Progenitor cell of endocrine pancreas (in vitro differentiated cells): Measurements from ENCODE around the gene TMEM163. TPM values are rescaled to one million over a fixed set of nuclear protein-coding genes. Genes with fewer than 3 reads are reported as not detected.

Experiments used
- DNase-seq: peaks from one replicate; pipeline ENCODE4 v3.0.0; 2021; ENCODE audit warnings: low spot score; ENCODE audit not compliant: unreplicated experiment
- H3K27ac Mint-ChIP-seq: 2 replicates; pipeline ENCODE4 v1.8.0; 2021; ENCODE audit warnings: mild to moderate bottlenecking, moderate library complexity, mixed read lengths
- H3K27me3 Mint-ChIP-seq: 2 replicates; pipeline ENCODE4 v1.8.0; 2021; ENCODE audit warnings: mixed read lengths
- H3K36me3 Mint-ChIP-seq: 2 replicates; pipeline ENCODE4 v1.8.0; 2022; ENCODE audit warnings: mixed read lengths; ENCODE audit not compliant: insufficient read depth
- H3K4me1 Mint-ChIP-seq: 2 replicates; pipeline ENCODE4 v1.8.0; 2021; ENCODE audit warnings: low read depth, mixed read lengths
- H3K4me3 Mint-ChIP-seq: 2 replicates; pipeline ENCODE4 v1.8.0; 2021; ENCODE audit warnings: low read depth, mild to moderate bottlenecking, moderate library complexity, mixed read lengths
- H3K9me3 Mint-ChIP-seq: 2 replicates; pipeline ENCODE4 v1.8.0; 2021; ENCODE audit warnings: low read depth, mixed read lengths
- CTCF ChIP-seq: fragments of 200-600 bp; sonication (generic); IDR thresholded peaks from one replicate; pipeline ENCODE4 v1.5.0; 2021; ENCODE audit warnings: antibody characterized with exemption, mild to moderate bottlenecking; ENCODE audit not compliant: unreplicated experiment
- total RNA-seq: library from RNA; stranded (reverse); gene quantifications from 2 replicates; pipeline ENCODE4 v1.2.1, GENCODE V29; 2021

The TMEM163 gene
- total RNA-seq, 1 donor from 2014 or later, result 3.8 TPM

DNA sequence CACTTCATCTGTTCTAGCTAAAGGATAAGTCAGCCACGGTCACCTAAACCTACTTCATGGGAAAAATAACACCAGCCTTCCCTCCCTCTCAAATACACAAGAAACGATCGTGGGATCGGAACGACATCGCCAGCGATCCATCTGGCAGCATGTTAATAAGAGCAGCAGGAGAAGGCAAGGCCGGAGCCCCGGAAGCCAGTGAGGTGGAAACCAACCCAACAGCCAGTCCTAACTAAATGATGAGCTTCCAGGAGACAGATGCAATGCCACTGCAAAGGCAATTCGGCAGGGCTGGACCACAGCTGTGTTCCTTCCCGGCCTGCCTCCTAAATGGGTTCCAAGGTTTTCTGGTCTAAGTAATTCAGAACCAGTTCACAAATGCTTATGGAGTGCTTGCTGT, 117.5 kb downstream of the TMEM163 start:
- no peak overlapping the region for H3K27ac Mint-ChIP-seq
- TF ChIP-seq CTCF, result no peak
- no peaks in the 10 kb centered on the region for H3K36me3 Mint-ChIP-seq
- H3K9me3 Mint-ChIP-seq, result no peaks in the 10 kb centered on the region
- H3K27me3 Mint-ChIP-seq, result peaks cover 6% of the 10 kb centered on the region
- H3K4me1 Mint-ChIP-seq, result peaks cover 3% of the 10 kb centered on the region
- DNase-seq, result no peak
- H3K4me3 Mint-ChIP-seq, result no peak overlapping the region

DNA sequence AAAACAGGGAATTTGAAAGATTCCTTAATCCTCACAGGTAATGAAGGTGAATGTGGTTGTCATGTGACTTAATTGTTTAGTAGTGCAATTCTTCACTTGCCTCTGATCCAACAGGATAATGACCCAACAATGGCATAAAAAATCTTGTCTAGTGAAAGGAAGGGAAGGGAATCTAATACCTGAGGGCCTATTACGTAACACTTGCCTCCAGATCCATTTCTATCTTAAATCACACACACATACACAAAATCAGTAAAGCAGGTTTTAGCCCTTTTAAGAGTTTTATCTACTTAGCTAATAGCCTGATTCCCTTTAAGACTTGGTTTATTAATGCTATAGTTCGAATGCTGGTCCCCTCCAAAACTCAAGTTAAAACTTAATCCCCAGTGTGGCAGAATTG, 118.6 kb downstream of the TMEM163 start:
- Mint-ChIP-seq H3K4me3 (no peak overlapping the region), H3K4me1 (peaks cover 3% of the 10 kb centered on the region), H3K27me3 (peaks cover 5% of the 10 kb centered on the region), H3K36me3 (no peaks in the 10 kb centered on the region), H3K9me3 (no peaks in the 10 kb centered on the region), H3K27ac (no peak overlapping the region)
- TF ChIP-seq CTCF, result no peak
- no peak for DNase-seq

GRCh38 chr2:134599236-134599635, 119.6 kb downstream of the TMEM163 start:
- Mint-ChIP-seq H3K27me3 (peaks cover 5% of the 10 kb centered on the region), H3K4me3 (no peak overlapping the region), H3K9me3 (no peaks in the 10 kb centered on the region), H3K27ac (no peak overlapping the region), H3K36me3 (no peaks in the 10 kb centered on the region), H3K4me1 (peaks cover 3% of the 10 kb centered on the region)
- no peak for DNase-seq
- TF ChIP-seq CTCF, result no peak

DNA sequence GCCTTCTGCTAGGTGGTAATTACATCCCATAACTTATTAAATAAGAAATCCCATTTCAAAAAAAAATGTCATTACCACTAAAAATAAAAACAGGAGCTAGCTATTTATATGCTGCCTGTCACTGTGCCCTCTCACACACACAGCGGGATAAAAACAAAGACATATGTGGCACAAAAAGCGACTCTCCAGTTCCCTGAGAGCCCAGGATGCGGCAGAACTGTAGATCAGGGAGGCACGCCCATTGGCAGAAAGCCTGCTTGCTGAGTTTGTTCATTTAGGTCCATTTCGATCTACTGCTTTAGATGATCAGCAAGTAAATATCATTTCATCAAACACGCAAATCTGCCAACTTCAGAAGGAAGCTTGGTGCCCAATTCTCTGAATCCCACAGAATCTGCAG, 124.4 kb downstream of the TMEM163 start:
- Mint-ChIP-seq H3K27ac (no peak overlapping the region), H3K4me1 (no peaks in the 10 kb centered on the region), H3K27me3 (peaks cover 3% of the 10 kb centered on the region), H3K4me3 (no peak overlapping the region), H3K9me3 (peaks cover 20% of the 10 kb centered on the region), H3K36me3 (peaks cover 4% of the 10 kb centered on the region)
- no peak for TF ChIP-seq CTCF
- no peak for DNase-seq

DNA sequence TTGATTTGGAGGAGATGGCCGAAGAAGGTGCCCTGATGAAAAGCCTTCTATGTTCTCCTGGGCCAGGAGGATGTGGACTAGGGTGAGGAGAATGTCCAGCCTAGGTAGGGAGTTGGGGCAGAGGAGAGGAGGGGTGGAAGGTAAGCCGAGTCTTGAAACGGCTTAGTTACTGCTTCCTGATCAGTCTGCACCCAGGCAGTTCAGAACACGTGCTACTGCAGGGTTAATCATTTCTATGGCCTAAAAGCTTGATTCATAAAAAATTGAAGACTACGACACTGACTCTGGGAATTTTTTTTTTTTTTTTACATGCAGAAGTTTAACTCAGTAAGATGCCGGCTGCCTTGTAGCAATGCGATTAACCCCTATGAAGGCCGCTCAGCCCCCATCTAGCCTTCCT, 125.3 kb downstream of the TMEM163 start:
- no peak for TF ChIP-seq CTCF
- no peak overlapping the region for H3K27ac Mint-ChIP-seq

DNA sequence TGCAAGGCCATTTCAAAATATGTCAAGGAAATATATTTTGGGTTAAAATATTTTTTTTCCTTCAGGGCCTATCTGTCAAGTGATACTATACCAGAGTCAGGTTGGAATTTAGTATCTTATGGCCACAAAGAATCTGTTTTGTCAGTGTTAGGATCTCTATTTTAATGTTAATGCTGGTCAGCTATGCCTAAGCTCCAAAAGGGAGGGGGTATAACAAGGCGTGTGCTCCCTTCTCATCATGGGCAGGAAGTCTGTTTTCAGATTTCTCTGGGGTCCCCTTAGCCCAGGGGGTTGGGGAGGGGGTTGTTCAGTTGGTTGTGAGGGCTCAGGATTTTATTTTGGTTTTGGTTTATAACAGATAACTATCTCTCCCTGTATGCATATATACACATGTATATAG, 126.4 kb downstream of the TMEM163 start:
- H3K4me1 Mint-ChIP-seq, result no peaks in the 10 kb centered on the region

More for the DNA sequence above, 125.3 kb downstream of the TMEM163 start:
- Mint-ChIP-seq H3K36me3 (peaks cover 5% of the 10 kb centered on the region), H3K9me3 (peaks cover 25% of the 10 kb centered on the region), H3K27me3 (peaks cover 3% of the 10 kb centered on the region), H3K4me3 (no peak overlapping the region), H3K4me1 (no peaks in the 10 kb centered on the region)
- no peak for DNase-seq

More for the DNA sequence above, 126.4 kb downstream of the TMEM163 start:
- DNase-seq, result no peak
- peaks cover 5% of the 10 kb centered on the region for H3K36me3 Mint-ChIP-seq
- H3K27ac Mint-ChIP-seq, result no peak overlapping the region
- no peak for TF ChIP-seq CTCF
- peaks cover 3% of the 10 kb centered on the region for H3K27me3 Mint-ChIP-seq
- H3K9me3 Mint-ChIP-seq, result peaks cover 25% of the 10 kb centered on the region
- no peak overlapping the region for H3K4me3 Mint-ChIP-seq
